GM20431 (cell line): ENCODE measurements around the gene SIMC1.

Source experiments
- in situ Hi-C: fragments of 300-500 bp; cut with MseI, MboI; formaldehyde crosslinking; loops from one replicate; pipeline ENCODE4 v1.15.0; 2020; ENCODE audit warnings: low sequenced_read_pairs; ENCODE audit not compliant: unreplicated experiment

The SIMC1 gene

DNA sequence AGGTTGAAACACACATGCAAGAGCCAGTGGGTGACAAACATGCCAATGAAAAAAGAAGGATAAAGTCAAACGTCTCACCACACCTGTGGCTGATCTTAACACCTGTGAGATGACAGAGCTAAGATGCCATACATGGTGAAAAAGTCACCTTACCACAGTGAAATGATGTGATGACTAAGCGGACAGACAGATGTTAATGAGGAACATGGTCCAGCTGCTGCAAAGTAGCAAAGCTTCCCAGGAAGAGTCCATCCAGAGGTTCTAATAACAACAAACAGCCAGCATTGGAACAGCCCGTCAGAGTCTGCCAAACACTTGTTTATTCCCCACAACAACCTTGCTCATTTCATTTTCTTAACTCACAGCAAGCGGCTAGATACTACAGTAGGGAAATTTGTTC, 121.4 kb downstream of the SIMC1 start:
- in situ Hi-C loops, result no loop called here

DNA sequence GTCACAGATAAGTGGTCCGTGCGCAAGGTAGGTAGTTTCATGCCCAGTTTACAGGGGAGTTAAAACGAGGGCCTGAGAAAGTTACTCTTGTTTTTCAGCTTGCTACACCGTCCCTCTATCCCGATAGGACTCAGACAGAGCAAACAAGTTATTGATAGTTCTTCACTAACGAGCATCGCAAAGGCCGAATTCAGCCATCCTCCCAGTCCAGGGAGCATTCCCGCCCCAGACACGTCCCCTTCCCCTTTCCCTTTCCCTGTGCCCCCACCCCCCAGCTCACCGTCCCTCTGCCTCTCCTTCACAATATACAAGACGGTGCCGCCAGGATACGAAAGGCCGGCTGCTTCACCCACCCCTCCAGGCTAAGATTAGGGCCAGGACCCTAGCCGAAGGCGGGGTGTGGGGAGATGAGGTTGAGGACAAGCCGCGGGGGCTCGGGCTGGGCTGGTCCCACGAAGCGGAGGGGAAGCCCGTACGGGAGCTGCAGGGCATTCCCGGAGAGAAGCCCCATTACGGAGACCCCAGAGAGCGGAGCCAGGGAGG, 122.7 kb downstream of the SIMC1 start:
- in situ Hi-C loops, result no loop called here

DNA sequence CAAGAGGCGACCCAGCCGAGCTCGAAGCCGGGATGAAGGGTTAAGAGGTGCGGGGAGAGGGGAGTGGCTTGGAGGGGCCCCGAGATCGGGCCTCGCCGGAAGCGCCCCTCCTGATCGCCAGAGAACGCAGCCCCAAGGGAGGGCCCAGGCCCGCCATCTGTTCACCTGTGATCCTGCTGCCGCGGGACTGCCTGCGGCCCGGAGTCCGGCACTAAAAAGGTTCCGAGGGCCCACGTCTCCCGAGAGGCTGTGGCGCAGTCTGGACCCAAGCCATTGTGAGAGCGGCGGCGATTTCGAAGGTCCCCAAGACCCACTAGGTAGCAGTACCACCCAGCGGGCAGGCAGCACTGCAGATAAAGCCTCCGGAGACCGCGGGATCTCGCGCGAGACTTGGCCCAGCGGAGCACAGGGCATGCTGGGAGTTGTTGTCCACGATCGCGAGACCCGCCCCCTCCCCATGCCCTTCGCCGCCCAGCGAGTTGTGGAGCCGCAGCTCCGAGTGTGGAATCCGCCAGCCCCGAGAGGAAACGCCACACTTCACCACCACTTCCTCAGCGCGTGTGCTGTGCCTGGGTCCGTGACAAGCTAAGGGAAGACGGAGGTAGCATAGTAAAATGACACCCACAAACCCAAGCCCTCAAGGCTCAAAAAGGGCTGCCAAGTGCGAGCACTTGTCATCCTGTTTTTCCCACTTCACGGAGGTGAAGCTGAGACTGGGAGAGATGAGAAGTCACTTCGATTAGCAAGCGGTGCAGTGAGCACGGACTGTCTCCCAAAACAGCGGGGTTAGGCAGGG, 123.4 kb downstream of the SIMC1 start, which contains the start of gene KIAA1191:
TSS of gene KIAA1191 (minus strand) at position 328 of the 796 bp plus-strand sequence. CDS start 2,256 bp downstream, outside the sequence.
- in situ Hi-C loops, result no loop called here

- in situ Hi-C loops, result no loop called here
Observed at GRCh38 chr5:176362233-176362490, 123.9 kb downstream of the SIMC1 start.

DNA sequence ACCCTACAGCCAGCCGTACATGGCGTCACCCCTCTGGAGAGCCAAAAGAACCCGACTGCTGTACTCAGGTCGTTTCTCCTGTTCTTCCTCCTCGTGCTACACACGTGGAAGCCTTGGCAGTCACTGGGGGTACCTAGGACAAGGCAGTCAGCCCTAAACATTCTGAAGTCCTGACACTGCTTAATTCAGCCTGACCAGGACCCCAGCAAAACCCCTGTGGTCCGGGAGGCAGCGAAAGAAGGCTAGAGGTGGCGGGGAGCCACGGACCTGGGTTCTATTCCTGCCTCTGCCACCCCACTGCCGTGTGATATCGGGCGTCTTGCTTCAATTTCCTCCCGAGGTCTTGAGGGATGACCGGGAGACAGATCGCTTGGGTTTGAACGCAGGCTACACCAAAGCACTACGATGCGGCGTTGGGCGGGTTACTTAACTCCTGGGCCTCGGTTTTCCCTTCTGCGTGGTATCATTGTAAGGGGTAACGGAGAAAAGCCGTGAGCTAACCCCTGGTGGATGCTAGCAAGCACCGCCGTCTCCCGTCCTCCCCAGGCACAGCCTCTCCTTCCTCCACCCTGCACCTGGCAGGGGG, 126.6 kb downstream of the SIMC1 start:
- in situ Hi-C loops, result no loop called here

- in situ Hi-C loops, result no loop called here
Observed at GRCh38 chr5:176365351-176366231, 127.4 kb downstream of the SIMC1 start, which contains the start of gene ARL10. Gene ARL10, plus strand, starts transcription at chr5:176365487. Its CDS starts 77 bp downstream, at chr5:176365564.

GRCh38 chr5:176366232-176366894, 128.1 kb downstream of the SIMC1 start:
- in situ Hi-C loops, result no loop called here

DNA sequence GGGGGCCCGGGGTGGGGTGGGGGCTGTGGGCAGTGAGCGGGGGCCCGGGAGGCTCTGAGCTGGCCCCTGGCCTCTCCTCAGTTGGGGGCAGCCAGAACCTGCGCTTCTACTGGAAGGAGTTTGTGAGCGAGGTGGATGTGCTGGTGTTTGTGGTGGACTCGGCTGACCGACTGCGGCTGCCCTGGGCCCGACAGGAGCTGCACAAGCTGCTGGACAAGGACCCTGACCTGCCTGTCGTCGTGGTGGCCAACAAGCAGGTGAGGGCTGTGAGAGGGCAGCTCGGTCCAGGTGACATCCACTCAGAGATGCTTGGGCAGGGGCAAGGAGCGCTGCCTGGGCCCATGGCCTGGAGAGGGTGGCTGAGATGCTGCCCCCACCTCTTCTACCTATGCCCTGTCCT, 130.5 kb downstream of the SIMC1 start:
- in situ Hi-C loops, result no loop called here

DNA sequence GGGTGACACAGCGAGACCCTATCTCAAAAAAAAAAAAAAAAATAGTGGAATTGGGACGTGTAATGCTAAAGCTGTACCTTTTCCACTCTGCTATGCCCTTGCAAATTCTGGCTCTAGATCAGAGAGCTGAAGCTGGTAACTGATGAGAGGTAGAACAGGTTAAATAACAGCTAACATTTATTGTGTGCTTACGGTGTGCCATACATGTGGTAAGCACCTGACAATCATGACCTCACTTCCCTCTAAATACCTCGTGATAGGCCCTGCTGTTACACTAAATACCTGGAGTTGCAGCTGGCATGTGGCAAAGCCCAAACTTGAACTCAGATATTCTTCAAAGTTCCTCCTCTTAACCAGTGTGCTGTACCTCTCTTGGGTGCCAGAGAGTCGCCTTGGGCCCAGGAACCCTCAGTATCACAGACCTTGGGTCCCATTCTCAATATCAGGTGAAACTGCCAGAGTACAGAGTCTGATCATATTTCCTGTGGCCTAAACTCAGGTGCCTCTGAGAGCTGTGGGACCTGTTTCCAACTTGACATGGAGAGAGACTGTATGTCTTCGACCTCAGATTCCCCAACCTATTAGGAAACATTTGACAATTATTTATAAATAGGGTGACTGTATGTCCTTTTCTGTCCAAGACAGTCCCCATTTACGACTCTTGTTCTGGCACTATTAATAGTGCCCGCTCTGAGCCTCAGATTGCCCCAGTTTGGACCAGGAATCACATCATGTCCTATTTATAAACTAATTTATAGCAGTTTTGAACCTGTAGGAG, 131.9 kb downstream of the SIMC1 start:
- in situ Hi-C loops, result no loop called here

DNA sequence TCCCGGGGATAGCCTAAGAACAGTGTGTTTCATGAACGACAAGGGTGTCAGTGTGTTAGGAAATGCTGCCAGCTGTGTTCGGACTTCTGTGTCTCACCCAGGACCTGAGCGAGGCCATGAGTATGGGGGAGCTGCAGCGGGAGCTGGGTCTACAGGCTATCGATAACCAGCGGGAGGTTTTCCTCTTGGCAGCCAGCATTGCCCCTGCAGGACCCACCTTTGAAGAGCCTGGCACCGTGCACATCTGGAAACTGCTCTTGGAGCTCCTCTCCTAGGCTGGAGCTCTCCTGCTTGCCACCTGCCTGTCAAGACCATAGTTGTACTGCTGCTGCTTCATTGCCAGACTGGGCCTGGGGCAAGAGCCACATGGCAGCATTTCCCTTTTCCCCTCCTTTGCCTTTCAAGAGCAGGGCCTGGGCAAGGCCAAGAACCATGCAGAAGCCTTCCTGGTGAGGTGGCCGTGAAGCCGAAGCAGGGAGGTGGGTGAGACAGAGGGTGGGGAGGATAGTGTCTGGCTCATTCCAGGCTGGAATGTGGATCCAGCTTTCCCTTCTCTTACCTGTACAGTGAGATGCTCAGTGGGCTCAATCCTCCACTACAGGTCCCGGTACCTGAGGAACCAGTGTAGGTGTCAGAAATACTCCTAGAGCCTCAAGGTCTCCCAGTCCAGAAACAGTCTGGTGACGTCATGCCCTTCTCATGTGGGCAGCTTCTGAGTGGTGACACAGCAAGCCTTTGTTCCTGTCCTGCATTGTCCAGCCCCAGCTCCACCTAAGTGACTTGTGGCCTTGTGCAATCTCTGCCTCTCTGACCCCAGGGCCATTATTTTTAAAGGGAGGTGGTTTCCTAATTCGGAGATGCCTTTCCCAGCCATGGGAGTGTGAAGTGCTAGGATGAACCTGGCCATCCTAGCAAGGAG, 133.7 kb downstream of the SIMC1 start:
- in situ Hi-C loops, result no loop called here

DNA sequence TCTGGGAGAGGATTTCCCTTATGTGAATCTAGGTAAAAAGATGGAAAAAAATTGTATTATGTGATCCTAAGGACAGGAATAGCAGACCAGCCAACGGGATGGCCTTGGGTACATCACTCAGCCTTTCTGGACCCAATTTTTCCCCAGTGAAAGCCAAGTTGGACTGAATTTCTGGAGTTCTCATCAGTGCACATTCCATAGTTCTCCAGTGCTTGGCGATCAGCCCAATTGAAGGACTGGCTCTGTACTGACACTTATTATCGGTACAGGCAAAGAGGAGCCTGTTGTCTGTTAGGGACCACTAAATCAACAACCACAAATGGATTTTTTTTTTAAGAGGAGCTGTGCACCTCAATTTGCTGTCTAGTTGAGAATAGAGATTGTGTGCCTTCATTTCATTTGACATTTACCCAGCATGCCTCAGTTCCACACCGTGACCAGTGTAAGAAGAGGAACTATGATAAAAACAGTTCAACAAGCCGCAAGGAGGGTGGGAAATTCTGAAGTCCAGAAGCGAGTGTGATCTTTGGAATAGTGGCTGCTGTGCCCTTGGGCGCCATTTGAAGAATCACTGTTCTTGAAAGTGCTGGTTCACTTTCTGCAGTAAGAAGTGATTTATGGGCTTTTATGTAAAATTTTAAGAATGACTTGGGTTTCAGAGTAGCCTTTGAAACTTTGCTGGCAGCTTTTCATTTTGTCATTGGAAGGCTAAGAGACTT, 135.0 kb downstream of the SIMC1 start:
- in situ Hi-C loops, result no loop called here

- in situ Hi-C loops, result no loop called here
Observed at GRCh38 chr5:176379881-176380280, 141.7 kb downstream of the SIMC1 start.

DNA sequence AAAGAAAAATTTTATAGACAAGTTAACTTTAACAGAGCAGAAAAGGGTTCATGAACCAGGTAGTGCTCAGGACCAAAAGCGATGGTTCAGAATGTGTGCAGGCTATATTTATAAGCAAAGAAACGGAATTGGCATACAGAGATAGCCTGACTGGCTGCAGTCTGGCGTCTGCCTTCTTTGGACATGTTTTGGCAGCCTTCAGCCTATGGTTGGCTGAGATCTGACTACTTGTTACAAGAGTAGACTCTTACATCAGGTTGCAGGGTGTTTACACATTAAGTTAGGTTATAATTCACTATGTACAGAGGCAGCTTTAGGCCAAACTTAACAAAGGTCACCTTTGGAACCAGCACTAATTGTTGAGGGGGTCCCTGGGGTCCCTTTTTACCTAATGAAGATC, 143.2 kb downstream of the SIMC1 start:
- in situ Hi-C loops, result no loop called here

GRCh38 chr5:176381979-176382378, 143.8 kb downstream of the SIMC1 start:
- in situ Hi-C loops, result no loop called here

- in situ Hi-C loops, result no loop called here
Observed at GRCh38 chr5:176382721-176383120, 144.5 kb downstream of the SIMC1 start.

GRCh38 chr5:176383248-176383905, 145.2 kb downstream of the SIMC1 start:
- in situ Hi-C loops, result no loop called here

GRCh38 chr5:176383961-176384360, 145.7 kb downstream of the SIMC1 start:
- in situ Hi-C loops, result no loop called here
